Upper lobe of right lung (tissue), 1 donor: ENCODE measurements around the gene PCLO. TPM values are rescaled to one million over a fixed set of nuclear protein-coding genes. Genes with fewer than 3 reads are reported as not detected.
"Not testable (repeated sequence)": the region's sequence is repeated elsewhere in the genome, so short reads cannot be mapped to it uniquely, and the experiment has no call there.

Experiments used
- ATAC-seq: fragments of 200-7000 bp; cut with Tn5 transposase; one replicate; pipeline ENCODE4 v1.9.1; 2020; ENCODE audit warnings: mild to moderate bottlenecking, moderate library complexity
- DNase-seq: peaks from one replicate; pipeline ENCODE4 v3.0.0-alpha.2; 2020
- H3K27ac ChIP-seq: fragments of 200-600 bp; one replicate; pipeline ENCODE4 v1.8.0; 2022
- H3K27me3 ChIP-seq: fragments of 200-600 bp; one replicate; pipeline ENCODE4 v1.8.0; 2022; ENCODE audit warnings: mild to moderate bottlenecking
- H3K36me3 ChIP-seq: fragments of 200-600 bp; one replicate; pipeline ENCODE4 v1.8.0; 2022
- H3K4me1 ChIP-seq: fragments of 200-600 bp; one replicate; pipeline ENCODE4 v1.8.0; 2022
- H3K4me3 ChIP-seq: fragments of 200-600 bp; one replicate; pipeline ENCODE4 v1.8.0; 2022; ENCODE audit warnings: mild to moderate bottlenecking
- H3K9me3 ChIP-seq: fragments of 200-600 bp; one replicate; pipeline ENCODE4 v1.8.0; 2022
- CTCF ChIP-seq: fragments of 200-600 bp; IDR thresholded peaks from one replicate; pipeline ENCODE4 v1.8.0; 2022; ENCODE audit warnings: antibody characterized with exemption
- intact Hi-C: fragments of 100-400 bp; cut with DNase I; formaldehyde crosslinking; loops from one replicate; pipeline ENCODE4 v1.11.0; 2022
- total RNA-seq: library from RNA; stranded (reverse); fragmentation: NEBNext Ultra II Directional; extraction: Animal tissue kit (Norgen Biotek cat#: 25700); gene quantifications from one replicate; pipeline ENCODE4 v1.2.1, GENCODE V29; 2021
- donor health status: DM: no; HTN: yes; CAD: no; lungs with severe emphysema.

PCLO gene
- total RNA-seq, 1 donor from 2014 or later: 5.3 TPM

- ATAC-seq (no peak), DNase-seq (no peak)
- TF ChIP-seq CTCF: no peak
- H3K4me3 ChIP-seq: no peak overlapping the region
- H3K9me3 ChIP-seq: no peaks in the 10 kb centered on the region
- H3K27me3 ChIP-seq: no peaks in the 10 kb centered on the region
- no peaks in the 10 kb centered on the region for H3K4me1 ChIP-seq
- no peak overlapping the region for H3K27ac ChIP-seq
- intact Hi-C loops: no loop called here
- H3K36me3 ChIP-seq: no peaks in the 10 kb centered on the region
These were observed 61.2 kb downstream of the PCLO start for GRCh38 chr7:83101530-83101929.

- TF ChIP-seq CTCF: no peak
- no peak for DNase-seq
- Histone ChIP-seq H3K36me3 (no peaks in the 10 kb centered on the region), H3K4me1 (no peaks in the 10 kb centered on the region), H3K9me3 (no peaks in the 10 kb centered on the region), H3K27me3 (no peaks in the 10 kb centered on the region), H3K4me3 (no peak overlapping the region), H3K27ac (no peak overlapping the region)
- intact Hi-C loops: no loop called here
- no peak for ATAC-seq
These were observed 66.6 kb downstream of the PCLO start for GRCh38 chr7:83096065-83096580.

- Histone ChIP-seq H3K4me1 (no peaks in the 10 kb centered on the region), H3K27me3 (no peaks in the 10 kb centered on the region), H3K36me3 (no peaks in the 10 kb centered on the region), H3K4me3 (no peak overlapping the region), H3K27ac (no peak overlapping the region), H3K9me3 (no peaks in the 10 kb centered on the region)
- ATAC-seq (no peak), DNase-seq (no peak)
- intact Hi-C loops: no loop called here
- no peak for TF ChIP-seq CTCF
These were observed 77.4 kb downstream of the PCLO start for GRCh38 chr7:83085299-83085698.

GRCh38 chr7:83079879-83080278 lies 82.8 kb downstream of the PCLO start:
- H3K9me3 ChIP-seq, intact Hi-C loops, H3K27ac ChIP-seq, DNase-seq, H3K4me1 ChIP-seq, ATAC-seq, H3K4me3 ChIP-seq, H3K36me3 ChIP-seq, H3K27me3 ChIP-seq: not testable (repeated sequence)

- Histone ChIP-seq H3K36me3 (no peaks in the 10 kb centered on the region), H3K27ac (no peak overlapping the region), H3K27me3 (no peaks in the 10 kb centered on the region), H3K4me3 (no peak overlapping the region), H3K9me3 (no peaks in the 10 kb centered on the region), H3K4me1 (no peaks in the 10 kb centered on the region)
- ATAC-seq (no peak), DNase-seq (no peak)
- no peak for TF ChIP-seq CTCF
- intact Hi-C loops: no loop called here
These were observed 85.4 kb downstream of the PCLO start for GRCh38 chr7:83077328-83077727.

- Histone ChIP-seq H3K27me3 (no peaks in the 10 kb centered on the region), H3K36me3 (no peaks in the 10 kb centered on the region), H3K4me1 (no peaks in the 10 kb centered on the region), H3K27ac (no peak overlapping the region), H3K9me3 (no peaks in the 10 kb centered on the region), H3K4me3 (no peak overlapping the region)
- intact Hi-C loops: no loop called here
- no peak for ATAC-seq
- no peak for TF ChIP-seq CTCF
- DNase-seq: no peak
These were observed 89.8 kb downstream of the PCLO start for GRCh38 chr7:83072576-83073517.
